K562 (cell line): ENCODE results near the gene NFAM1. TPM values are rescaled to one million over a fixed set of nuclear protein-coding genes. Genes with fewer than 3 reads are reported as not detected.

Source experiments
- ATAC-seq: fragments of 200-7000 bp; cut with Tn5 transposase; 3 replicates; pipeline ENCODE4 v1.9.1; 2020; ENCODE audit warnings: moderate library complexity
- BruUV-seq: library from RNA; stranded (reverse); fragments of 400-500 nt; replicated peaks from 2 replicates; lab custom pipeline; 2021; lab: Mats Ljungman, UMichigan
- CTCF ChIA-PET: fragments of 300-600 bp; formaldehyde crosslinking; extraction: SDS; loops from one replicate; lab custom pipeline; 2021; ENCODE audit warnings: low intra/inter-chr PET ratio; lab: Yijun Ruan, JAX
- POLR2A ChIA-PET: fragments of 300-600, 350-650 bp; sonication (Branson Sonifier 250); formaldehyde crosslinking; extraction: SDS; loops from one replicate; lab custom pipeline; 2021; ENCODE audit warnings: antibody characterized with exemption, inconsistent platforms; lab: Yijun Ruan, JAX
- DNase-seq, 4 experiments: peaks; one replicate each; pipeline versions ENCODE4 v3.0.0 to v3.0.0-alpha.2; 2011 to 2018; ENCODE audit warnings: low spot score in 3 of 4, mixed read lengths in 3 of 4; ENCODE audit errors: extremely low read depth in 1 of 4
- FAIRE-seq: peaks from 2 replicates; lab custom pipeline; 2011; peaks lifted over from hg19 to GRCh38; lab: Jason Lieb, UNC
- H2AFZ ChIP-seq: 2 replicates; pipeline ENCODE4 v1.6.0; 2011; ENCODE audit warnings: low read depth, low read length, control low read depth, inconsistent platforms
- H3K27ac ChIP-seq: fragments of 200-600 bp; 3 replicates; pipeline ENCODE4 v1.8.0; 2011; ENCODE audit warnings: low read depth, mild to moderate bottlenecking, control low read depth, inconsistent platforms, low read length, moderate library complexity, mixed read lengths; ENCODE audit errors: extremely low read depth
- H3K27me3 ChIP-seq, 2 experiments: fragments of 300-600 bp in 1 of 2; 2 replicates in 1 of 2; 3 replicates in 1 of 2; pipeline versions ENCODE4 v1.6.0 to v1.8.0; 2011; ENCODE audit warnings: inconsistent platforms in 2 of 2, low read length in 2 of 2, mild to moderate bottlenecking in 1 of 2, mixed read lengths in 1 of 2, moderate library complexity in 1 of 2; ENCODE audit not compliant: control insufficient read depth in 2 of 2, insufficient read depth in 2 of 2
- H3K36me3 ChIP-seq: fragments of 300-600 bp; 3 replicates; pipeline ENCODE4 v1.8.0; 2011; ENCODE audit warnings: mild to moderate bottlenecking, low read length, inconsistent platforms; ENCODE audit not compliant: control insufficient read depth, insufficient read depth
- H3K4me1 ChIP-seq, 2 experiments: fragments of 200-600 bp in 1 of 2; replicated peaks in 1 of 2; 2 replicates in 1 of 2; 3 replicates in 1 of 2; pipeline versions ENCODE4 v1.5.1 to v1.8.0; 2011; ENCODE audit warnings: inconsistent platforms in 2 of 2, low read length in 2 of 2, mild to moderate bottlenecking in 1 of 2, mixed read lengths in 1 of 2, moderate library complexity in 1 of 2; ENCODE audit not compliant: control insufficient read depth in 2 of 2, insufficient read depth in 2 of 2
- H3K4me2 ChIP-seq: 2 replicates; pipeline ENCODE4 v1.6.1; 2011; ENCODE audit warnings: low read length, control low read depth, inconsistent platforms, mixed read lengths; ENCODE audit not compliant: insufficient read depth
- H3K4me3 ChIP-seq: fragments of 200-600 bp; sonication (generic), shearing (Covaris generic); 2 replicates; pipeline ENCODE4 v1.5.1; 2016; ENCODE audit warnings: control low read depth, inconsistent platforms
- H3K79me2 ChIP-seq: fragments of 200-600 bp; 3 replicates; pipeline ENCODE4 v1.8.0; 2011; ENCODE audit warnings: low read length, inconsistent platforms; ENCODE audit not compliant: control insufficient read depth, insufficient read depth
- H3K9ac ChIP-seq, 2 experiments: 2 replicates each; pipeline versions ENCODE4 v1.6.0 to v1.6.1; 2011; ENCODE audit warnings: low read depth in 2 of 2, low read length in 2 of 2, control low read depth in 1 of 2, inconsistent platforms in 1 of 2, mild to moderate bottlenecking in 1 of 2, mixed read lengths in 1 of 2; ENCODE audit not compliant: insufficient read depth in 1 of 2
- H3K9me1 ChIP-seq: one replicate; pipeline ENCODE4 v1.6.0; 2011; ENCODE audit warnings: inconsistent platforms, mild to moderate bottlenecking, low read length, moderate library complexity; ENCODE audit not compliant: control insufficient read depth, insufficient read depth
- H3K9me3 ChIP-seq: replicated peaks from 2 replicates; pipeline ENCODE4 v1.5.1; 2011; ENCODE audit warnings: low read depth, low read length, inconsistent platforms; ENCODE audit not compliant: control insufficient read depth, insufficient read depth
- H4K20me1 ChIP-seq: replicated peaks from 2 replicates; pipeline ENCODE4 v1.6.1; 2011; ENCODE audit warnings: low read length, inconsistent platforms, mixed read lengths; ENCODE audit not compliant: control insufficient read depth, insufficient read depth
- HIVEP1 ChIP-seq: fragments of 250-450 bp; sonication (Bioruptor Pico); IDR thresholded peaks from 2 replicates; pipeline ENCODE4 v1.4.0; 2020; ENCODE audit warnings: mild to moderate bottlenecking
- KLF6 ChIP-seq: fragments of 250-450 bp; sonication (Bioruptor Pico); IDR thresholded peaks from 2 replicates; pipeline ENCODE4 v1.4.0; 2020; ENCODE audit warnings: mild to moderate bottlenecking, moderate library complexity, borderline replicate concordance
- MECOM ChIP-seq: fragments of 250-450 bp; sonication (Bioruptor Pico); IDR thresholded peaks from 2 replicates; pipeline ENCODE4 v1.8.0; 2022; ENCODE audit warnings: inconsistent platforms
- NR2C1 ChIP-seq, 2 experiments: fragments of 450-650 bp; IDR thresholded peaks; 2 replicates each; pipeline ENCODE4 v1.6.1; 2017; ENCODE audit warnings: mild to moderate bottlenecking in 2 of 2, antibody characterized with exemption in 1 of 2, inconsistent platforms in 1 of 2, missing compliant biosample characterization in 1 of 2, missing genetic modification characterization in 1 of 2
- NR4A1 ChIP-seq, 2 experiments: fragments of 250-450 bp in 1 of 2; fragments of 450-650 bp in 1 of 2; sonication (Bioruptor Pico) in 1 of 2; IDR thresholded peaks; 2 replicates each; pipeline versions ENCODE4 v1.4.0 to v1.6.1; 2016 to 2020; ENCODE audit warnings: mild to moderate bottlenecking in 2 of 2, missing compliant biosample characterization in 1 of 2, missing genetic modification characterization in 1 of 2, moderate library complexity in 1 of 2
- PTRF ChIP-seq: fragments of 450-650 bp; IDR thresholded peaks from 2 replicates; pipeline ENCODE4 v1.6.1; 2016; ENCODE audit warnings: mild to moderate bottlenecking, missing genetic modification characterization, missing compliant biosample characterization
- ZNF311 ChIP-seq: fragments of 250-450 bp; sonication (Bioruptor Pico); IDR thresholded peaks from 2 replicates; pipeline ENCODE4 v1.4.0; 2020; ENCODE audit warnings: mild to moderate bottlenecking, moderate library complexity
- ZNF395 ChIP-seq: fragments of 200-800 bp; sonication (Bioruptor generic); IDR thresholded peaks from 2 replicates; pipeline ENCODE4 v1.6.1; 2017; ENCODE audit warnings: missing genetic modification characterization, missing compliant biosample characterization
- ZNF592 ChIP-seq: fragments of 450-650 bp; IDR thresholded peaks from 2 replicates; pipeline ENCODE4 v1.6.1; 2017; ENCODE audit warnings: antibody characterized with exemption, mild to moderate bottlenecking
- ZNF644 ChIP-seq: fragments of 200-800 bp; sonication (Bioruptor generic); IDR thresholded peaks from 2 replicates; pipeline ENCODE4 v1.6.1; 2016; ENCODE audit warnings: low read depth, missing genetic modification characterization, missing compliant biosample characterization
- ZNF668 ChIP-seq: fragments of 250-450 bp; sonication (Bioruptor Pico); IDR thresholded peaks from 2 replicates; pipeline ENCODE4 v1.8.0; 2022; ENCODE audit warnings: mild to moderate bottlenecking, inconsistent platforms
- WGBS: fragments of 100-300 bp; shearing (Covaris generic); methylation state at CpG from one replicate; pipeline ENCODE4 v1.1.6; 2016; ENCODE audit warnings: low coverage, mixed read lengths; ENCODE audit not compliant: insufficient coverage; ENCODE audit errors: missing lambda C conversion rate; 5-methylcytosine and 5-hydroxymethylcytosine counted together
- in situ Hi-C: fragments of 300-500 bp; cut with MboI; formaldehyde crosslinking; loops from 4 replicates; pipeline ENCODE4 v1.15.0; 2018; ENCODE audit warnings: inconsistent platforms, mixed read lengths
- intact Hi-C: fragments of 100-400 bp; cut with micrococcal nuclease; formaldehyde crosslinking; loops from 2 replicates; pipeline ENCODE4 v1.14.2; 2022
- polyA plus RNA-seq, 8 experiments: library from polyadenylated mRNA; depleted of rRNA in 4 of 8; stranded (reverse) in 5 of 8; unstranded in 3 of 8; fragments of >200 nt; fragmentation: Nextera tagmentation in 2 of 8; fragmentation: Illumina TruSeq in 1 of 8; extraction: Ambion mirVana in 2 of 8; extraction: Trizol in 1 of 8; gene quantifications; 2 replicates each; pipeline versions ENCODE4 v1.2.1 to v1.2.3, GENCODE V29; 2011 to 2014; ENCODE audit warnings: inconsistent platforms in 1 of 8, missing spikeins in 1 of 8
- total RNA-seq, 7 experiments: library from RNA; depleted of rRNA in 6 of 7; stranded (reverse); fragments of >200 nt in 6 of 7; fragmentation: Illumina TruSeq in 2 of 7; extraction: Trizol in 2 of 7; gene quantifications; 2 replicates each; pipeline versions ENCODE4 v1.2.1 to v1.2.3, GENCODE V29; 2011 to 2021; ENCODE audit warnings: low replicate concordance in 1 of 7

NFAM1 gene
- total and polyA plus RNA-seq, 9 of the 15 experiments (the other 6 are each of a cell fraction or from before 2014, with no cell fraction given): 0.01 to 0.18 (median 0.03) TPM; not detected in 5

GRCh38 chr22:42443240-42444076 is 11.3 kb upstream of the NFAM1 start:
- intact Hi-C loops: no loop called here
- Histone ChIP-seq H3K4me3 (peak overlapping the region; percentile 30), H3K9ac (peak overlapping the region; percentile 68 to 77), H3K27me3 (no peaks in the 10 kb centered on the region), H3K4me1 (peaks cover 14 to 35% of the 10 kb centered on the region in 2 experiments), H3K4me2 (peak overlapping the region; percentile 82), H4K20me1 (no peaks in the 10 kb centered on the region), H3K9me1 (no peaks in the 10 kb centered on the region), H3K27ac (peak overlapping the region; percentile 75), H3K9me3 (no peaks in the 10 kb centered on the region), H3K36me3 (no peaks in the 10 kb centered on the region), H3K79me2 (no peaks in the 10 kb centered on the region), H2AFZ (peak overlapping the region; percentile 90)
- ATAC-seq (peak; percentile 10), DNase-seq (no peak), FAIRE-seq (no peak)
- WGBS: 13% methylated on average over 6 of the region's 6 CpGs
- CTCF ChIA-PET: interaction anchor here (2.5 kb wide), 1 partner anchor 275 kb away, joined by 12 read pairs; no protein-coding TSS in a partner anchor
- POLR2A ChIA-PET: interaction anchor here (0.7 to 1.8 kb wide), 5 partner anchors 9 to 1109 kb away, joined by 3 to 6 read pairs (median 4); partner anchors contain the start of gene NDUFA6
- TSS peak; percentile 53 for BruUV-seq
- in situ Hi-C loops: loop anchor here (5.0 to 25.0 kb wide), 2 partner anchors 276 to 481 kb away; partner anchors contain the start of genes SEPTIN3 and SMIM45
- 0 out of 2 replicates have a peak, but pooled peaks have one; percentile 29 for TF ChIP-seq ZNF668 (CRISPR knock-in tag)
- 0 out of 2 replicates have a peak, but pooled peaks have one; percentile 7 for TF ChIP-seq HIVEP1 (CRISPR knock-in tag)
- TF ChIP-seq MECOM: 0 out of 2 replicates have a peak, but pooled peaks have one; percentile 25
- peak; percentile 41; the same call in 1 of the 2 replicates for TF ChIP-seq KLF6 (CRISPR knock-in tag)
- TF ChIP-seq ZNF592: peak; percentile 94
- no peak for TF ChIP-seq NR2C1 (IDR thresholded peaks at IDR 0.05)
- peak; percentile 63 for TF ChIP-seq NR2C1 (tag; IDR thresholded peaks at IDR 0.05)
- TF ChIP-seq ZNF311 (CRISPR knock-in tag): peak; percentile 69; the same call in 1 of the 2 replicates
- TF ChIP-seq PTRF (tag): 0 out of 2 replicates have a peak, but pooled peaks have one; percentile 61
- no peak for TF ChIP-seq NR4A1 (CRISPR knock-in tag; IDR thresholded peaks at IDR 0.05)
- peak; percentile 72; the same call in 1 of the 2 replicates for TF ChIP-seq NR4A1 (tag; IDR thresholded peaks at IDR 0.05)
- TF ChIP-seq ZNF395 (CRISPR knock-in tag): peak; percentile 90
- TF ChIP-seq ZNF644 (tag): peak; percentile 86; the same call in 1 of the 2 replicates
